ENCODE measurements around the gene ATP13A4.

DNA sequence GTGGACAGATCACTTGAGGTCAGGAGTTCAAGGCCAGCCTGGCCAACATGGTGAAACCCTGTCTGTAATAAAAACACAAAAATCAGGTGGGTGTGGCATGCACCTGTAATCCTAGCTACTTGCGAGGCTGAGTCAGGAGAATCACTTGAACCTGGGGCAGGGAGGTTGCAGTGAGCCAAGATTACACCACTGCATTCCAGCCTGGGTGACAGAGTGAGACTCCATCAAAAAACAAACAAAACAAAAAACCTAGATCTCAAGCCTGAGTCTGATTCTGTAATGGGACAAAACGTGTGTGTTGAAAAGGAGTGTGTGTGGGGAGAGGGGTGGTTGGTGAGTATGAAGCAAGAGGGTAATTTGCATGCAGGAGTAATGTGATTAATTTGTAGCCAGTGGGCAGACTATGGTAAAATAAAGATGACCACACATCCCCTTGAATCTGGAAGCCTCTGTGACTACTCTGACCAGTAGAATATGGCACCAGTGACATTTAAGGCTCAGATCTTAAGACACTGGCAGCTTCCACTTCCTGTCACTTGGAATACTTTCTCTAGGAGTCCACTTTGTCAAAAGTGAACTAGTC is 19.9 kb upstream of the ATP13A4 start:
- TF ChIP-seq, protein P1, sequence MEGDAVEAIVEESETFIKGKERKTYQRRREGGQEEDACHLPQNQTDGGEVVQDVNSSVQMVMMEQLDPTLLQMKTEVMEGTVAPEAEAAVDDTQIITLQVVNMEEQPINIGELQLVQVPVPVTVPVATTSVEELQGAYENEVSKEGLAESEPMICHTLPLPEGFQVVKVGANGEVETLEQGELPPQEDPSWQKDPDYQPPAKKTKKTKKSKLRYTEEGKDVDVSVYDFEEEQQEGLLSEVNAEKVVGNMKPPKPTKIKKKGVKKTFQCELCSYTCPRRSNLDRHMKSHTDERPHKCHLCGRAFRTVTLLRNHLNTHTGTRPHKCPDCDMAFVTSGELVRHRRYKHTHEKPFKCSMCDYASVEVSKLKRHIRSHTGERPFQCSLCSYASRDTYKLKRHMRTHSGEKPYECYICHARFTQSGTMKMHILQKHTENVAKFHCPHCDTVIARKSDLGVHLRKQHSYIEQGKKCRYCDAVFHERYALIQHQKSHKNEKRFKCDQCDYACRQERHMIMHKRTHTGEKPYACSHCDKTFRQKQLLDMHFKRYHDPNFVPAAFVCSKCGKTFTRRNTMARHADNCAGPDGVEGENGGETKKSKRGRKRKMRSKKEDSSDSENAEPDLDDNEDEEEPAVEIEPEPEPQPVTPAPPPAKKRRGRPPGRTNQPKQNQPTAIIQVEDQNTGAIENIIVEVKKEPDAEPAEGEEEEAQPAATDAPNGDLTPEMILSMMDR (IDR thresholded peaks at IDR 0.05; ENCODE audit: low read depth, low read length, missing input control), result no peak
- TF ChIP-seq, protein P2, sequence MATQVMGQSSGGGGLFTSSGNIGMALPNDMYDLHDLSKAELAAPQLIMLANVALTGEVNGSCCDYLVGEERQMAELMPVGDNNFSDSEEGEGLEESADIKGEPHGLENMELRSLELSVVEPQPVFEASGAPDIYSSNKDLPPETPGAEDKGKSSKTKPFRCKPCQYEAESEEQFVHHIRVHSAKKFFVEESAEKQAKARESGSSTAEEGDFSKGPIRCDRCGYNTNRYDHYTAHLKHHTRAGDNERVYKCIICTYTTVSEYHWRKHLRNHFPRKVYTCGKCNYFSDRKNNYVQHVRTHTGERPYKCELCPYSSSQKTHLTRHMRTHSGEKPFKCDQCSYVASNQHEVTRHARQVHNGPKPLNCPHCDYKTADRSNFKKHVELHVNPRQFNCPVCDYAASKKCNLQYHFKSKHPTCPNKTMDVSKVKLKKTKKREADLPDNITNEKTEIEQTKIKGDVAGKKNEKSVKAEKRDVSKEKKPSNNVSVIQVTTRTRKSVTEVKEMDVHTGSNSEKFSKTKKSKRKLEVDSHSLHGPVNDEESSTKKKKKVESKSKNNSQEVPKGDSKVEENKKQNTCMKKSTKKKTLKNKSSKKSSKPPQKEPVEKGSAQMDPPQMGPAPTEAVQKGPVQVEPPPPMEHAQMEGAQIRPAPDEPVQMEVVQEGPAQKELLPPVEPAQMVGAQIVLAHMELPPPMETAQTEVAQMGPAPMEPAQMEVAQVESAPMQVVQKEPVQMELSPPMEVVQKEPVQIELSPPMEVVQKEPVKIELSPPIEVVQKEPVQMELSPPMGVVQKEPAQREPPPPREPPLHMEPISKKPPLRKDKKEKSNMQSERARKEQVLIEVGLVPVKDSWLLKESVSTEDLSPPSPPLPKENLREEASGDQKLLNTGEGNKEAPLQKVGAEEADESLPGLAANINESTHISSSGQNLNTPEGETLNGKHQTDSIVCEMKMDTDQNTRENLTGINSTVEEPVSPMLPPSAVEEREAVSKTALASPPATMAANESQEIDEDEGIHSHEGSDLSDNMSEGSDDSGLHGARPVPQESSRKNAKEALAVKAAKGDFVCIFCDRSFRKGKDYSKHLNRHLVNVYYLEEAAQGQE (IDR thresholded peaks at IDR 0.05), result no peak
- no peak for TF ChIP-seq TAF1 (conservative IDR thresholded peaks at IDR 0.05)
- TF ChIP-seq, protein P3, sequence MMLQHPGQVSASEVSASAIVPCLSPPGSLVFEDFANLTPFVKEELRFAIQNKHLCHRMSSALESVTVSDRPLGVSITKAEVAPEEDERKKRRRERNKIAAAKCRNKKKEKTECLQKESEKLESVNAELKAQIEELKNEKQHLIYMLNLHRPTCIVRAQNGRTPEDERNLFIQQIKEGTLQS (IDR thresholded peaks at IDR 0.05), result no peak
- no peak for TF ChIP-seq SP1 (IDR thresholded peaks at IDR 0.05)
- no peak for TF ChIP-seq EGR1 (IDR thresholded peaks at IDR 0.05; ENCODE audit: low read depth in 2 of 2)
- no peak for TF ChIP-seq YY1 (IDR thresholded peaks at IDR 0.05)
